HCT116 (cell line): Measurements from ENCODE around the gene TOM1. TPM values are rescaled to one million over a fixed set of nuclear protein-coding genes. Genes with fewer than 3 reads are reported as not detected.

Experiments
- ATAC-seq: fragments of 200-7000 bp; cut with Tn5 transposase; 2 replicates; pipeline ENCODE4 v1.9.1; 2020; ENCODE audit warnings: mild to moderate bottlenecking, moderate library complexity
- BruUV-seq: library from RNA; stranded (reverse); fragments of 400-500 nt; replicated peaks from 2 replicates; lab custom pipeline; 2021; lab: Mats Ljungman, UMichigan
- CTCF ChIA-PET: fragments of 300-600 bp; sonication (Branson Sonifier 250); formaldehyde crosslinking; loops from one replicate; lab custom pipeline; 2021; ENCODE audit warnings: antibody characterized with exemption; lab: Charles Lee
- POLR2A ChIA-PET: fragments of 300-600, 350-600 bp; sonication (Branson Sonifier 250); formaldehyde crosslinking; loops from one replicate; lab custom pipeline; 2021; ENCODE audit warnings: antibody characterized with exemption; lab: Charles Lee
- RAD21 ChIA-PET, 2 experiments: fragments of 300-600 bp; sonication (Branson Sonifier 250); formaldehyde crosslinking; loops; one replicate each; lab custom pipeline; 2023; ENCODE audit warnings: low total read pairs in 2 of 2; ENCODE audit not compliant: uncharacterized antibody in 2 of 2, unreplicated experiment in 2 of 2, low non-redundant PET in 1 of 2; lab: Charles Lee
- DNase-seq: peaks from one replicate; pipeline ENCODE4 v3.0.0-alpha.2; 2010; ENCODE audit warnings: low read depth, low spot score
- H2AFZ ChIP-seq: fragments of 200-600 bp; shearing (Covaris generic), sonication (generic); 2 replicates; pipeline ENCODE4 v1.6.1; 2017; ENCODE audit warnings: low read depth, mixed run types, mixed read lengths, antibody characterized with exemption, low read length; ENCODE audit not compliant: poor library complexity, severe bottlenecking
- H3K27ac ChIP-seq: 2 replicates; pipeline ENCODE4 v1.5.1; 2012; ENCODE audit warnings: low read depth, low read length
- H3K27me3 ChIP-seq: fragments of 200-600 bp; sonication (generic); 2 replicates; pipeline ENCODE4 v1.6.1; 2016; ENCODE audit warnings: mixed run types, low read length, mixed read lengths; ENCODE audit not compliant: insufficient read depth
- H3K36me3 ChIP-seq, 2 experiments: fragments of 200-500 bp in 1 of 2; fragments of 200-600 bp in 1 of 2; sonication (Bioruptor generic) in 1 of 2; sonication (generic) in 1 of 2; 2 replicates each; pipeline versions ENCODE4 v1.5.1 to v1.6.1; 2014 to 2016; ENCODE audit warnings: low read length in 2 of 2, inconsistent platforms in 1 of 2, mixed read lengths in 1 of 2, mixed run types in 1 of 2; ENCODE audit not compliant: insufficient read depth in 2 of 2, control insufficient read depth in 1 of 2
- H3K4me1 ChIP-seq, 2 experiments: fragments of 200-600 bp in 1 of 2; sonication (generic) in 1 of 2; 2 replicates each; pipeline versions ENCODE4 v1.5.1 to v1.6.1; 2012 to 2017; ENCODE audit warnings: low read length in 2 of 2, inconsistent platforms in 1 of 2, mild to moderate bottlenecking in 1 of 2, mixed read lengths in 1 of 2, mixed run types in 1 of 2, moderate library complexity in 1 of 2; ENCODE audit not compliant: insufficient read depth in 2 of 2, control insufficient read depth in 1 of 2
- H3K4me2 ChIP-seq: fragments of 200-600 bp; sonication (generic); 2 replicates; pipeline ENCODE4 v1.6.1; 2017; ENCODE audit warnings: mixed run types, low read length, mixed read lengths
- H3K4me3 ChIP-seq, 2 experiments: fragments of 200-600 bp in 1 of 2; sonication (generic) in 1 of 2; replicated peaks in 1 of 2; 2 replicates each; pipeline ENCODE4 v1.5.1; 2011 to 2016; ENCODE audit warnings: low read length in 2 of 2, control low read depth in 1 of 2, low read depth in 1 of 2, mild to moderate bottlenecking in 1 of 2, mixed read lengths in 1 of 2, mixed run types in 1 of 2
- H3K79me2 ChIP-seq: fragments of 200-600 bp; sonication (generic); 2 replicates; pipeline ENCODE4 v1.6.1; 2017; ENCODE audit warnings: mild to moderate bottlenecking, mixed run types, low read length, moderate library complexity, mixed read lengths; ENCODE audit not compliant: insufficient read depth
- H3K9ac ChIP-seq: fragments of 200-600 bp; sonication (generic); 2 replicates; pipeline ENCODE4 v1.6.1; 2016; ENCODE audit warnings: low read length, mixed read lengths
- H3K9me2 ChIP-seq: fragments of 200-600 bp; sonication (generic), shearing (Covaris generic); 2 replicates; pipeline ENCODE4 v1.6.1; 2017; ENCODE audit warnings: mixed run types, mild to moderate bottlenecking, moderate library complexity; ENCODE audit not compliant: insufficient read depth
- H3K9me3 ChIP-seq, 2 experiments: fragments of 200-500 bp in 1 of 2; fragments of 200-600 bp in 1 of 2; sonication (Bioruptor generic) in 1 of 2; sonication (generic) in 1 of 2; 2 replicates each; pipeline ENCODE4 v1.6.1; 2014 to 2017; ENCODE audit warnings: low read length in 2 of 2, mixed read lengths in 2 of 2, inconsistent platforms in 1 of 2, low read depth in 1 of 2, mild to moderate bottlenecking in 1 of 2, mixed run types in 1 of 2, moderate library complexity in 1 of 2; ENCODE audit not compliant: control insufficient read depth in 1 of 2, insufficient read depth in 1 of 2
- H4K20me1 ChIP-seq: fragments of 200-600 bp; sonication (generic), shearing (Covaris generic); 2 replicates; pipeline ENCODE4 v1.6.1; 2017; ENCODE audit warnings: mixed run types, mild to moderate bottlenecking, moderate library complexity; ENCODE audit not compliant: insufficient read depth
- RAD21 ChIP-seq: IDR thresholded peaks from 2 replicates; pipeline ENCODE4 v1.6.1; 2012; ENCODE audit warnings: low read depth, mild to moderate bottlenecking
- SIN3A ChIP-seq: IDR thresholded peaks from 2 replicates; pipeline ENCODE4 v1.6.1; 2012; ENCODE audit warnings: low read depth
- SRF ChIP-seq: IDR thresholded peaks from 2 replicates; pipeline ENCODE4 v1.6.1; 2012; ENCODE audit warnings: low read depth
- intact Hi-C: fragments of 100-400 bp; cut with micrococcal nuclease; formaldehyde crosslinking; loops from 2 replicates; pipeline ENCODE4 v1.10.0; 2022
- microRNA-seq: library from miRNA; unstranded; fragments of <30 nt; microRNA quantifications from one replicate; pipeline ENCODE4, GENCODE V29; 2016; ENCODE audit warnings: borderline number of aligned reads
- total RNA-seq: library from RNA; stranded (reverse); gene quantifications from one replicate; pipeline ENCODE4 v1.2.1, GENCODE V29; 2021; ENCODE audit not compliant: unreplicated experiment

The TOM1 gene
- total RNA-seq, 1 experiment from 2014 or later: 18.0 TPM

GRCh38 chr22:35397095-35397904 is 97.6 kb downstream of the TOM1 start:
- no TSS peak for BruUV-seq
- H3K9me2 ChIP-seq: no peaks in the 10 kb centered on the region
- no peak overlapping the region for H3K27ac ChIP-seq
- DNase-seq (no peak), ATAC-seq (no peak)
- intact Hi-C loops: no loop called here
- H3K4me2 ChIP-seq: no peak overlapping the region
- no peaks in the 10 kb centered on the region for H4K20me1 ChIP-seq
- POLR2A ChIA-PET: no interaction called here
- H3K27me3 ChIP-seq: no peaks in the 10 kb centered on the region
- H3K36me3 ChIP-seq: peaks cover 0 to 23% of the 10 kb centered on the region in 2 experiments; a peak in 3 of 4 replicates
- peaks cover 9 to 22% of the 10 kb centered on the region in 2 experiments; a peak in 3 of 4 replicates for H3K4me1 ChIP-seq
- RAD21 ChIA-PET: no interaction called here
- TF ChIP-seq SRF (no peak), SIN3A (no peak), RAD21 (no peak)
- H3K79me2 ChIP-seq: peaks cover 22% of the 10 kb centered on the region
- no peak overlapping the region for H3K4me3 ChIP-seq
- H3K9ac ChIP-seq: no peak overlapping the region
- CTCF ChIA-PET: no interaction called here
- H2AFZ ChIP-seq: no peak overlapping the region
- no peaks in the 10 kb centered on the region for H3K9me3 ChIP-seq

Small RNAs within 50 kb of the gene (microRNA-seq; reads per million reads assigned to microRNA genes)
- gene MIR3909 (3.2 reads per million), gene MIR6069 (not detected)

Other genes starting within 250 kb of the TOM1 start
- gene ISX, start 233.7 kb upstream of the TOM1 start, total RNA-seq: not detected
- 36.7 TPM for gene HMGXB4, start 42.4 kb upstream of the TOM1 start, total RNA-seq
- 26.4 TPM for gene HMOX1, start 81.2 kb downstream of the TOM1 start, total RNA-seq
- gene MCM5, start 100.2 kb downstream of the TOM1 start, total RNA-seq: 194 TPM
- gene RASD2, start 240.9 kb downstream of the TOM1 start, total RNA-seq: 2.4 TPM